ENCODE data around the gene FGD4. TPM values are rescaled to one million over a fixed set of nuclear protein-coding genes. Genes with fewer than 3 reads are reported as not detected.

Gene FGD4
- total and polyA plus RNA-seq, 3 donors from 2014 or later, result 51.0 to 90.2 (median 74.9) TPM

DNA sequence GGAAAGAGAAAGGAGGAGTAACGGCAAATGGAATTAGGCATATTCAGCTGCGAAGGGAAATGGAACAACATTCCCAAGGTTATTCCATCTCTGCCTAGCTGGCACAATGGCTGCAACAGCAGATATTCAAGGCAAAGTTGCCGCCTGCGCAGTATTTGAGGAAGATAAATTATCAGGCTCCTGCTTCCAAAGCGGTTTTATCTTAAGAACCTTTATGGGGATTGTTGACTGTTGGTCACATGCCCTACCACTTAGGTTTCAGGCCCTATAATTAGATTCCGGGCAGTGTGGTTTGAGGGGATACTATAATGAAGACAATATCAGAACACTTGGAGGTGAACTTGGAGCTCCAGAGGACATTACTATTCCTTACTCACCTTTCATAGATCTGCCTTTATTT lies 99.7 kb downstream of the FGD4 start:
- 62 to 92% methylated on average over 6 of the region's 6 CpGs for WGBS, 2 donors
- H3K4me1 ChIP-seq, result peaks cover 4% of the 10 kb centered on the region
- TF ChIP-seq, protein P1, sequence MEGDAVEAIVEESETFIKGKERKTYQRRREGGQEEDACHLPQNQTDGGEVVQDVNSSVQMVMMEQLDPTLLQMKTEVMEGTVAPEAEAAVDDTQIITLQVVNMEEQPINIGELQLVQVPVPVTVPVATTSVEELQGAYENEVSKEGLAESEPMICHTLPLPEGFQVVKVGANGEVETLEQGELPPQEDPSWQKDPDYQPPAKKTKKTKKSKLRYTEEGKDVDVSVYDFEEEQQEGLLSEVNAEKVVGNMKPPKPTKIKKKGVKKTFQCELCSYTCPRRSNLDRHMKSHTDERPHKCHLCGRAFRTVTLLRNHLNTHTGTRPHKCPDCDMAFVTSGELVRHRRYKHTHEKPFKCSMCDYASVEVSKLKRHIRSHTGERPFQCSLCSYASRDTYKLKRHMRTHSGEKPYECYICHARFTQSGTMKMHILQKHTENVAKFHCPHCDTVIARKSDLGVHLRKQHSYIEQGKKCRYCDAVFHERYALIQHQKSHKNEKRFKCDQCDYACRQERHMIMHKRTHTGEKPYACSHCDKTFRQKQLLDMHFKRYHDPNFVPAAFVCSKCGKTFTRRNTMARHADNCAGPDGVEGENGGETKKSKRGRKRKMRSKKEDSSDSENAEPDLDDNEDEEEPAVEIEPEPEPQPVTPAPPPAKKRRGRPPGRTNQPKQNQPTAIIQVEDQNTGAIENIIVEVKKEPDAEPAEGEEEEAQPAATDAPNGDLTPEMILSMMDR (IDR thresholded peaks at IDR 0.05), result no peak
- TF ChIP-seq POLR2A (IDR thresholded peaks at IDR 0.05), result no peak
- no peaks in the 10 kb centered on the region for H3K36me3 ChIP-seq (ENCODE audit: low read depth, missing control alignments)
- no peaks in the 10 kb centered on the region for H3K9me3 ChIP-seq
- DNase-seq, result no peak
- H3K27me3 ChIP-seq, result no peaks in the 10 kb centered on the region
- no peak overlapping the region for H3K4me3 ChIP-seq
- no peak overlapping the region for H3K27ac ChIP-seq
- intact Hi-C loops (cut with DNase I; ENCODE audit: low total_unique reads), result no loop called here

DNA sequence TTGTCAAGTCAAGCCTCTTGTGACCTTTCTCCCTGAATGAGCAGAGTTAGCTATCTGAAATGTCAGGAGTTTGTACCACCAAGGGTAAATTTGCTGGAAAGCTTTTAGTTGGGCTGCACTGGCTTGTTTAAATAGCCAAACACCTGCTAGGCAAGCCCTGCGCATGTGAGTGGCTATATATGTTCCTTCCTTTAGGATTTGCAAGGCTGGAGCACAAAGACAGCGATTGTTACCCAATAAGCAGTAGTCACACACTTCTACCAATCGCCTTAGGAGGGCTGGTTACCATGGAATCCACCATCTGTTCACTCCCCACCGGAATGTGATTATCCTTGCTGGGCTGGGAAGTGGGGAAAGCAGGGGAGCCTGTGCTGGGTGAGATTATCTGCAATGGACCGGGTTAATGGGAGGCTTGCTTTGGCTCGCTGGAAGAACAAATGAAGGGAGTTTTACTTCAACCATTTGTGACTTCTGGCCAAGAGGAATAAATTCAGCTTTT lies 102.5 kb downstream of the FGD4 start:
- WGBS, 2 donors, result 39 to 40% methylated on average over 6 of the region's 6 CpGs
- H3K4me1 ChIP-seq, result peaks cover 19% of the 10 kb centered on the region
- intact Hi-C loops (cut with DNase I; ENCODE audit: low total_unique reads), result no loop called here
- H3K27ac ChIP-seq, result peak overlapping the region; percentile 25 to 44
- peak overlapping the region in 1 of 2 donors; percentile 21 for H3K4me3 ChIP-seq
- no peaks in the 10 kb centered on the region for H3K36me3 ChIP-seq (ENCODE audit: low read depth, missing control alignments)
- no peaks in the 10 kb centered on the region for H3K9me3 ChIP-seq
- DNase-seq, result peak; percentile 67
- TF ChIP-seq, protein P1 (IDR thresholded peaks at IDR 0.05), result no peak
- no peak for TF ChIP-seq POLR2A (IDR thresholded peaks at IDR 0.05)
- H3K27me3 ChIP-seq, result no peaks in the 10 kb centered on the region

DNA sequence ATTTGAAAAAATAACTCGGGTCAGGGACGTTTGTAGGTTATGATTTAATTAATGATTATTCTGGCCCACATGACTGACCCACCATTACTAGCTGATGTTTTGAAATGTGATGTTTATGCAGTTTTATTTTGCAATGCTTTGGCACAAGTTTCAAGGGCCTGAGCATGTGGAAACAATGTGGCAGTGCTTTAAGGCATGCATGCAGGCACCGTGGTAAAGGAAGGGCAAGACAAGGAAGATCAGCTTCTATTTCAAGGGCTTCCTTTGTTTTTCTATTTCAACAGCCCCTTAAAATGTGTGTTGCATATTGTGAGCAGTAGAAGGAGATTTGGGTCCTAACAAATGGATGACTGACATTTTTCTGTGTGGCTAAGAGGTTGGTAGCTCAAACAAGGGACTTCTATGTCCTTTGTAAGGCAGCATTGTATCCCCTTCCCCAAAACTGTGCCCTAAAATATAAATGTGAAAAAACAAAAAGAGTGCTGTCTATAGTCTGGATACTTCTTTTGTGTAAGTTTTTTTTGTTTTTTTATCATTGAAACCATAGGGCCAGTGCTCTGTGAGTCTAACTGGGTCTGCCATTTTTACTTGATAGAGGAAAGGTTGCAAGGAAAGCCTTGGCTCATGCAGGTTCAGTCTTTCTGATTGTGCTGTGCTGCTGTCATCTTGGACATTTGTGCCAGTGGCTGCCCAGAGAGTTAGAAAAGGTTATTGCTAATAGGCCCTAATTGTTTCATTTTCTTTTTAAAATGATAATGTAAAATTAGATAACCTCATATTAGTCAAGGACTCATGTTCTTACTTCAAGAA lies 103.5 kb downstream of the FGD4 start:
- intact Hi-C loops (cut with DNase I; ENCODE audit: low total_unique reads), result no loop called here
- TF ChIP-seq, protein P1 (IDR thresholded peaks at IDR 0.05), result no peak
- no peak for TF ChIP-seq POLR2A (IDR thresholded peaks at IDR 0.05)
- H3K4me1 ChIP-seq, result peaks cover 19% of the 10 kb centered on the region
- 43 to 51% methylated on average over 3 of the region's 3 CpGs for WGBS, 2 donors
- H3K4me3 ChIP-seq, result peak overlapping the region in 1 of 2 donors; percentile 21
- H3K27me3 ChIP-seq, result no peaks in the 10 kb centered on the region
- peak; percentile 65 for DNase-seq
- peak overlapping the region; percentile 25 to 44 for H3K27ac ChIP-seq
- H3K9me3 ChIP-seq, result no peaks in the 10 kb centered on the region
- no peaks in the 10 kb centered on the region for H3K36me3 ChIP-seq (ENCODE audit: low read depth, missing control alignments)

DNA sequence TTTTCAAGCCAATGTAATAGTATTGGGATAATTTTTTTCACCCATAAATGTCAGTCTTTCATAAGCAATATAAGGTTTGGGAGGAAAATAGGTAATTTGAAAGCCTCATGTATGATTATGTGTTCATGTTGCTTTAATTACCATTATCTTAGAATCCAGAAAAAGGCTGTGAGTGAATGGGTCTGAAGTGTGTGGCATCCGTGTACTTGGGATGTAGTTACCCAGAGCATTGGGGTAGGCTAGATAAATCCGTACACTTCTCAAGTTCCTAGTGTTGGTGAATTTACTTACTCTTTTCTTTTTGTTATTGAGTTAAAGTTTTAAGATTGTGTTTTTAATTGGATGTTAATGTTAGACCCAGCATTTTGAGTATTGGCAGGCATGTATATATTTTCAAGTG lies 104.4 kb downstream of the FGD4 start:
- Histone ChIP-seq H3K27me3 (no peaks in the 10 kb centered on the region), H3K4me3 (no peak overlapping the region), H3K27ac (no peak overlapping the region), H3K36me3 (ENCODE audit: low read depth, missing control alignments) (no peaks in the 10 kb centered on the region), H3K9me3 (no peaks in the 10 kb centered on the region), H3K4me1 (peaks cover 19% of the 10 kb centered on the region)
- 59 to 89% methylated on average over 2 of the region's 2 CpGs for WGBS, 2 donors
- no peak for DNase-seq
- TF ChIP-seq, protein P1 (IDR thresholded peaks at IDR 0.05), result no peak
- no peak for TF ChIP-seq POLR2A (IDR thresholded peaks at IDR 0.05)
- intact Hi-C loops (cut with DNase I; ENCODE audit: low total_unique reads), result no loop called here

Measured in testis (tissue), 3 donors.